ENCODE measurements around the gene PLEKHS1. TPM values are rescaled to one million over a fixed set of nuclear protein-coding genes. Genes with fewer than 3 reads are reported as not detected.

The PLEKHS1 gene
- total and polyA plus RNA-seq, 7 donors = 0.04 to 0.10 TPM; not detected in 5

DNA sequence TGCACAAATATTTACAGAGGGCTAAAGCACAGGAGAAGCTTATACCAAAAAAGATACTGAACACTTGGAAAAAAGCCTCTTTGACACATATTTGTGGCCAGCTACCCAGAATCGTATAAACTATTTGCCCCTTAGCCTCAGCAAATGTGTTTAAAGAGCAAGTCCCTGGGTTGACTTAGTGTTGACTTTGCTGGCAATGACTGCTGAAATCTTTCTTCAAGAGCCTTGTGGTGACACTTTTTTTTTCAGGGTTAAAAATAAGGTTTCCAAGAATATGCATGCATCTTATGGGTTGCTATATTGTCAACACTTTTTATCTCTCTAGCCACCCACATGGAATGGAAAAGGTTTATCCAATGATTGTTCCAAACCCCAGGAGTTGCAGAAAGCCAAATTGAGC, 14.9 kb upstream of the PLEKHS1 start:
- no peak overlapping the region for H3K27ac ChIP-seq

DNA sequence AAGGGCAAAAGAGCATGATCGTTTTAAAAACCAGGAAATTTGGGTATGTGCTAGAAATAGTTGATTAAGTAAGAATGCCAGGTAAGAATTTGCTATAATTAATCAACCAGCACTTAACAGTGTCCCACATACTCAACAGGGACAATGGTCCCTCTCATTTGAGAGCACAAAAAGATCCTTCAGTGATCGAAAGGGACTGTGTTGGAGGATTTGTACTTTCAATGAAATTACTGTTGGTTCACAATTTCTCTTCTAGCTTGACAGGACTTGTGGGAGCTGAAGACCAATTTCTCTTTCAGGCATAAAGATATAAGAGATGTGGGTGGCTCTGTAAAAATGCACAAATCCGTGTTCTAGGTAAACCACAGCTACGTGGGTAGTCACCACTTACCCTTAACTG, 12.5 kb upstream of the PLEKHS1 start:
- TF ChIP-seq, protein P1, sequence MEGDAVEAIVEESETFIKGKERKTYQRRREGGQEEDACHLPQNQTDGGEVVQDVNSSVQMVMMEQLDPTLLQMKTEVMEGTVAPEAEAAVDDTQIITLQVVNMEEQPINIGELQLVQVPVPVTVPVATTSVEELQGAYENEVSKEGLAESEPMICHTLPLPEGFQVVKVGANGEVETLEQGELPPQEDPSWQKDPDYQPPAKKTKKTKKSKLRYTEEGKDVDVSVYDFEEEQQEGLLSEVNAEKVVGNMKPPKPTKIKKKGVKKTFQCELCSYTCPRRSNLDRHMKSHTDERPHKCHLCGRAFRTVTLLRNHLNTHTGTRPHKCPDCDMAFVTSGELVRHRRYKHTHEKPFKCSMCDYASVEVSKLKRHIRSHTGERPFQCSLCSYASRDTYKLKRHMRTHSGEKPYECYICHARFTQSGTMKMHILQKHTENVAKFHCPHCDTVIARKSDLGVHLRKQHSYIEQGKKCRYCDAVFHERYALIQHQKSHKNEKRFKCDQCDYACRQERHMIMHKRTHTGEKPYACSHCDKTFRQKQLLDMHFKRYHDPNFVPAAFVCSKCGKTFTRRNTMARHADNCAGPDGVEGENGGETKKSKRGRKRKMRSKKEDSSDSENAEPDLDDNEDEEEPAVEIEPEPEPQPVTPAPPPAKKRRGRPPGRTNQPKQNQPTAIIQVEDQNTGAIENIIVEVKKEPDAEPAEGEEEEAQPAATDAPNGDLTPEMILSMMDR (IDR thresholded peaks at IDR 0.05) = no peak
- Histone ChIP-seq H3K4me3 (no peak overlapping the region), H3K36me3 (ENCODE audit: insufficient read depth in 1 of 2, low read depth in 1 of 2) (no peaks in the 10 kb centered on the region), H3K9me3 (no peaks in the 10 kb centered on the region), H3K27ac (no peak overlapping the region), H3K27me3 (ENCODE audit: insufficient read depth in 3 of 3, low read length in 2 of 3) (peaks cover 0 to 2% (median 0%) of the 10 kb centered on the region in 3 donors), H3K4me1 (no peaks in the 10 kb centered on the region)
- DNase-seq (no peak), ATAC-seq (no peak)
- 81 to 87% (median 82%) methylated on average over 4 of the region's 4 CpGs for WGBS, 3 donors
- intact Hi-C loops (cut with DNase I) = no loop called here

More for the DNA sequence above, 14.9 kb upstream of the PLEKHS1 start:
- no peaks in the 10 kb centered on the region for H3K9me3 ChIP-seq
- H3K4me1 ChIP-seq = no peaks in the 10 kb centered on the region
- H3K36me3 ChIP-seq (ENCODE audit: insufficient read depth in 1 of 2, low read depth in 1 of 2) = peaks cover 0 to 4% of the 10 kb centered on the region in 2 donors
- 46 to 56% (median 49%) methylated on average over 1 of the region's 1 CpG for WGBS, 3 donors
- DNase-seq (no peak), ATAC-seq (no peak)
- TF ChIP-seq, protein P1 (IDR thresholded peaks at IDR 0.05) = no peak
- H3K4me3 ChIP-seq = no peak overlapping the region
- intact Hi-C loops (cut with DNase I) = no loop called here
- peaks cover 0 to 2% (median 0%) of the 10 kb centered on the region in 3 donors for H3K27me3 ChIP-seq (ENCODE audit: insufficient read depth in 3 of 3, low read length in 2 of 3)

DNA sequence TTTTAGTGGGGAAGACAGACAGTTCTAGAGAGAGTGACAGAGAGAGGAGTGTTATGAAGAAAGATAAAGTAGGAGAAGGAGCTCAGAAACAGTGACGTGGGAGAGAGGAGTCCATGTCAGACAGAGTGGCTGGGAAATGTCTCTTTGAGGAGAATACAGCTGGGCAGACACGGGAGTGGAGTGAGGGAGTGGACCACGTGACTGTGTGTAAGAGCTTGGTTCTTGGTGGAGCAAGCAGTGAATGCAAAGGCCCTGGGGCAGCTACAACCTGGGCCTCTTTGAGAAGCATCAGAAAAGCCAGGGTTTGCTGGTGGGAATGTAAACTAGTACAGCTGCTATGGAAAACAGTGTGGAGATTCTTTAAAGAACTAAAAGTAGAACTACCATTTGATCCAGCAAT, 11.9 kb upstream of the PLEKHS1 start:
- intact Hi-C loops (cut with DNase I) = no loop called here
- no peaks in the 10 kb centered on the region for H3K4me1 ChIP-seq
- TF ChIP-seq, protein P1 (IDR thresholded peaks at IDR 0.05) = no peak
- peaks cover 0 to 2% (median 0%) of the 10 kb centered on the region in 3 donors for H3K27me3 ChIP-seq (ENCODE audit: insufficient read depth in 3 of 3, low read length in 2 of 3)
- ATAC-seq (no peak), DNase-seq (no peak)
- no peaks in the 10 kb centered on the region for H3K36me3 ChIP-seq (ENCODE audit: insufficient read depth in 1 of 2, low read depth in 1 of 2)
- no peak overlapping the region for H3K27ac ChIP-seq
- WGBS, 3 donors = 74 to 77% (median 76%) methylated on average over 3 of the region's 3 CpGs
- H3K9me3 ChIP-seq = no peaks in the 10 kb centered on the region
- H3K4me3 ChIP-seq = no peak overlapping the region

DNA sequence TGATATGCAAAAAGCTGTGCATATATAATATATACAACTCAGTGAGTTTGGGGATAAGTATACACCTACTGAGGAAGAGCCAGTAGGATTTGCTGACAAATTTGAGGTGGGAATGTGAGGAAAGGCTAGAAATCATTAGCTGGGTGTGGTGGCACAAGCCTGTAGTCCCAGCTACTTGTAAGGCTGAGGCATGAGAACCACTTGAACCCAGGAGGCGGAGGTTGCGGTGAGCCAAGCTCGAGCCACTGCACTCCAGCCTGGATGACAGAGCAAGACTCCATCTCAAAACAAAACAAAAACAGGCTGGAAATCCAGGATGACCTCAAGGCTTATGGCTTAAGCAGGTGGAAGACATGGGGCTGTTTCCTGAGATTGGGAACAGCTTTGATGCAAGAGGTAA, 10.6 kb upstream of the PLEKHS1 start:
- no peaks in the 10 kb centered on the region for H3K4me1 ChIP-seq
- H3K27me3 ChIP-seq (ENCODE audit: insufficient read depth in 3 of 3, low read length in 2 of 3) = no peaks in the 10 kb centered on the region
- no peak overlapping the region for H3K4me3 ChIP-seq
- DNase-seq = no peak
- 87 to 88% (median 87%) methylated on average over 3 of the region's 3 CpGs for WGBS, 3 donors
- H3K9me3 ChIP-seq = no peaks in the 10 kb centered on the region
- H3K36me3 ChIP-seq (ENCODE audit: insufficient read depth in 1 of 2, low read depth in 1 of 2) = no peaks in the 10 kb centered on the region
- TF ChIP-seq, protein P1 (IDR thresholded peaks at IDR 0.05) = no peak
- H3K27ac ChIP-seq = no peak overlapping the region
- no peak for ATAC-seq
- intact Hi-C loops (cut with DNase I) = no loop called here

DNA sequence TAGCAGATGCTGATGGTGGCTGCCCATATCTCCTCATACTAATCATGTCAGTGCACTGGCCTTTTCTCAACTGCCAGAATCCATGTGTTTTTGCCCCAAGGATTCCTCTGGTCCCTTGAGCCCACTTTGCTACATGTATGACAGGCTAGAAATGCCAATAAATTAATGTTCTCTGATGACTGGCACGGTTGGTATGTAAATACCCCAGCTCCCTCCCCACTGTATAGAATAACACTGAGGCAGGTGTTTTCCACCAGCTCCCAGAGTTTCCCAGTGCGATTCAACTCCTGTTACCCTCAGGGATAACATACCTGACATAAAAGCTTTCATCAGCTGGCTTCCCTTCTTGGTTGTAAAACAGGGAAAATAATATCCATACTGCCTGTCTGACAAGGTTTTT, 9.0 kb upstream of the PLEKHS1 start:
- Histone ChIP-seq H3K9me3 (no peaks in the 10 kb centered on the region), H3K4me3 (no peak overlapping the region), H3K27ac (no peak overlapping the region), H3K27me3 (ENCODE audit: insufficient read depth in 3 of 3, low read length in 2 of 3) (no peaks in the 10 kb centered on the region), H3K36me3 (ENCODE audit: insufficient read depth in 1 of 2, low read depth in 1 of 2) (no peaks in the 10 kb centered on the region), H3K4me1 (no peaks in the 10 kb centered on the region)
- TF ChIP-seq, protein P1 (IDR thresholded peaks at IDR 0.05) = no peak
- DNase-seq = no peak
- ATAC-seq = no peak
- intact Hi-C loops (cut with DNase I) = no loop called here
- WGBS, 3 donors = 28 to 36% (median 35%) methylated on average over 2 of the region's 2 CpGs
